ENCODE measurements around the gene RASSF3.
"Not testable (repeated sequence)": the region's sequence is repeated elsewhere in the genome, so short reads cannot be mapped to it uniquely, and the experiment has no call there.

RASSF3 gene

DNA sequence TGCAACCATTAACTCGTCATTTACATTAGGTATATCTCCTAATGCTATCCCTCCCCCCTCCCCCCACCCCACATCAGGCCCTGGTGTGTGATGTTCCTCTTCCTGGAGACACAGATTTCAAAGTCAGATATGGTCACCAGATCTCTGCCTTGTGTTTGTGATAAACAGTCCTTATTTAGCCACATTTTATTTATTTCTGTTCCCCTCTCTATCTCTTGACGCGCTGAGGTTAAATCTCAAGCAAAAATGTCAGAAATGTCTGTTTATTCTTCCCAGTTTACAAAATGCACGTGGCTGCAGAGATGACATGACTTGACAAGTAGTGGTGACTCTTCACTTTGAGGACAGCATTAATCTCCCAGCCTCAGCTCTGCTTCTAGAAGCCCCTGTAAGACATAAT is 11.5 kb upstream of the RASSF3 start:
- no peak for DNase-seq

DNA sequence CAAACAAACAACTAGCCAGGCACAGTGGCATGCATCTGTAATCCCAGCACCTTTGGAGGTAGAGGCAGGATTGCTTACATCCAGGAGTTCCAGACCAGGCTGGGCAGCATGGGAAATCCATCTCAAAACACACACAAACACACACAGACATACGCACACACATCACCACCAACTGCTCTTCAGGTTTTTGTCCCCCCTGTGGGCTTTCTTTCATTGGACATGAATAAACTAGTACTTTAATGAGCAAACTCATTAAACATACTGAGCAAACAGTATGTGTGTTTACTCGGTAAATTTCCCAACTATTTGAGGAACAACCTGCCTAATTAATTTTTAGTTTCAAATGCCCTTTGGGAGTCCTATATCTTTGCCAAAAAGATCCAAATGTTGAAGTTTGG is 10.1 kb upstream of the RASSF3 start:
- DNase-seq = no peak

- DNase-seq = no peak
These were observed 7.0 kb upstream of the RASSF3 start for GRCh38 chr12:64603183-64603841.

DNA sequence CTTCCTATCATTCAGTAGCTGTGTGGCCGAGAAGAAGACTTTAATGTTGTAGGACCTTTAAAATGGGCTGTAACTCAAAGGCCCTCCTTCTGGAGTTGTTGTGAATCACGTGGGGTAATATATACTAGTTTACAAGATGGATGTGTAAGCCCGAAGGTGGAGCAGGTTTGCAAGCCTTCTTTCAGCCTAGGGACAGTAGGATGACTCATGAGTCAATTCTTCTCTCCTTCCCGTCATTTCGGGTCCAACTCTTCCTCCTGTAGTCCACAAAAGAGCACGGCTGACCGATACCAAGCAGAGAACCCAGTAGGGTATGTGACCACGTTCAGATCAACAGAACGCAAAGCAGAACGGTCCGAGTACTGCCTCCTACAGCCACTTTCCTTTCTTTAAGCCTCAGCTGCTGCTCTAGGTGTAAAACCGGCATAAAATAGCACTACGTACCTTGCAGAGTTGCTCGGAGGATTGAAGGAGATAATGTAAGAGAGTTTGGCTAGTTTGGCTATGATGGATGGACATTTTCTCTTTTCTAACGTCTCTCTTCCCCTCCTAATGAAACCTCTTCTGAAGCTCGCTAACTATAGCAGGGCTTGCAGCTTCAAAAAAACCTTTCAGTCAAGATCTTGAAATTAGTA is 1.3 kb upstream of the RASSF3 start:
- peak; percentile 64 for DNase-seq

GRCh38 chr12:64609536-64610078 is 688 bp upstream of the RASSF3 start:
- DNase-seq = peak; percentile 12

- peak; percentile 78 for DNase-seq
These were observed 505 bp downstream of the RASSF3 start for GRCh38 chr12:64610660-64611340.

- DNase-seq = peak; percentile 36
These were observed 1.3 kb downstream of the RASSF3 start for GRCh38 chr12:64611341-64612284.

GRCh38 chr12:64612843-64613242 is 2.5 kb downstream of the RASSF3 start:
- no peak for DNase-seq

DNA sequence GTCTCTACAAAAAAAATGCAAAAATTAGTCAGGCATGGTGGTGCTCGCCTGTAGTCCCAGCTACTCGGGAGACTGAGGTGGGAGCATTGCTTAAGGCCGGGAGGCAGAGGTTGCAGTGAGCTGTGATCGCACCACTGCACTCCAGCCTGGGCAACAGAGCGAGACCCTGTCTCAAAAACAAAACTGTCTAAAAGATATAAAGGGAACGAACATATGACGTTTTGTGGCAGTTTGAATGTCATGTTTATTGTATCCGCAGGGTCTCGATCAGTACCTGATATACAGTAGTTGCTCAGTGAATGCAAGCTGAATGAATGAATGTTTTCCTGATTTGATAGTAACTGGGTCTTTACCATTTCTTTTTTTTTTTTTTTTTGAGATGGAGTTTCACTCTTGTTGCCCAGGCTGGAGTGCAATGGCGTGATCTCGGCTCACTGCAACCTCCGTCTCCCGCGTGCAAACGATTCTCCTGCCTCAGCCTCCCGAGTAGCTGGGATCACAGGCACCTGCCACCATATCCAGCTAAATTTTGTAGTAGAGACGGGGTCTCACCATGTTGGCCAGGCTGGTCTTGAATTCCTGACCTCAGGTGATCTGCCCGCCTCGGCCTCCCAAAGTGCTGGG is 3.6 kb downstream of the RASSF3 start:
- not testable (repeated sequence) for DNase-seq

DNA sequence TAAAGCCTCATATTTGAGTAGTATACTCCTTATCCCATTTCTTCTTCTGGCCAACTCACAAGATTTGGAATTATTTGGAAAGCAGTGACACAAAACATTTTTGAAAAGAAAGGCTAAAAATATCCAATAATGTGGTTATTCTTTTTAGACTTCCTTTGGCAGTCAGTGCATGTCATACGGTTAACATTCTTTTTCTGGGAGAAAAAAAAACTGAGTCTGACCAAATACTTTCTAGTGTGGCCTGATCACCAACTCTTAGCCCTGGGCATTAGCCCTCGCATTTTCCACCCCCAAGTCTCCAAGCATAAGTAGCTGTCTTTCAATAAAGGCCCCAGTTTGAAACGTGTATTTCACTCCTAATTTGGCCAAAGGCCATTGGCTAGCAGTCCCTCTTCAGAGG is 5.9 kb downstream of the RASSF3 start:
- no peak for DNase-seq

DNA sequence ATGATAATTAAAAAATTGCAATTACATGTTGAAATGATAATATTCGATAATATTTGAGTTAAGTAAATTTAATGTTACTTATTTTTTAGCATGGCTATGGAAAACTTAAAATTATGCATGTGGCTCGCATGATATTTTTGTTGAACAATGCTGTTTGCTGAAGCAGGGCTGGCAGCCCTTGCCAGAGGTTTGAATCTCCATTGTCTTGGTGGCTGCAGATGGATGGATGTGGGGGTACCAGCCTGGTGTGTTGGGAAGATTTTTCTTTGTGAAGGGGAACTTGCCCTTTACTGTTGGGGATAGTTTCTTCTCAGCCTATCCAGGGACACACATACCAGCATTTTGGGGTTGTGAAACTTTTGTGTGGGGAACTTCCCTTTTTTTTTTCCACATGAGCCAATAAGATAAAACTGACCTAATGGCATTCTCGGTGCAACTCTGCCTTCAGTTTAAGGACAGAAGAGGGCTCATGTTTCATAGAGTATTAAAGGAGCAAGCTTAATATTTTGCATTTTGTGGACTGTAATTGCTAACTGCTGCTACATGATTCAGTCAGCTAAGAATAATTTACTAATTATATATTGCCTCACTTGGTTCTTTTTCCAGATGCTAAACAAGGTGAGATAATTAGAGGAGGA is 8.8 kb downstream of the RASSF3 start:
- DNase-seq = no peak

DNA sequence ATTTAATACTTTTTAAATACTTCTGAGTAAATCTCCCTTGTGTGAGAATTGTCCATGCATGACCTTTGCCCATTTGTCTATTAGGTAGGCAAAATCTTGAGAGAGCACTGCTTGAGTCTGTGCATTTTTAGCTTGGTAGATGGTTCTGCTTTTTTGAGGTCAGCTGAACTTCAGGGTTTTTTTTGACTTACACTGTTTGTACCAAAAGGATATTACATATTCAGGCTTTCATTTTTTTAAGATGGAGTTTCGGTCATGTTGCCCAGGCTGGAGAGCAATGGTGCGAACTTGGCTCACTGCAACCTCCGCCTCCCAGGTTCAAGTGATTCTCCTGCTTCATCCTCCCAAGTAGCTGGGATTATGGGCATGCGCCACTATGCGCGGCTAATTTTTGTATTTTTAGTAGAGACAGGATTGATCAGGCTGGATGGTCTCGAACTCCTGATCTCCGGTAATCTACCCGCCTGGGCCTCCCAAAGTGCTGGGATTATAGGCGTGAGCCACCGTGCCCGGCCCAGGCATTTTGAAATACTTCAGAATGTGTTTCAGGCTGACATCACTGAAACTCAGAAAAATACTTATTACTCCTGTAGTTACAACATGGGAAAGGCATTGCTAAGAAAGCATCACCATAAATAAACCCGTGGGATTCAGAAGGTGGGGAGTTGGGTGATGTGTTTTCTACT is 11.1 kb downstream of the RASSF3 start:
- DNase-seq = no peak

DNA sequence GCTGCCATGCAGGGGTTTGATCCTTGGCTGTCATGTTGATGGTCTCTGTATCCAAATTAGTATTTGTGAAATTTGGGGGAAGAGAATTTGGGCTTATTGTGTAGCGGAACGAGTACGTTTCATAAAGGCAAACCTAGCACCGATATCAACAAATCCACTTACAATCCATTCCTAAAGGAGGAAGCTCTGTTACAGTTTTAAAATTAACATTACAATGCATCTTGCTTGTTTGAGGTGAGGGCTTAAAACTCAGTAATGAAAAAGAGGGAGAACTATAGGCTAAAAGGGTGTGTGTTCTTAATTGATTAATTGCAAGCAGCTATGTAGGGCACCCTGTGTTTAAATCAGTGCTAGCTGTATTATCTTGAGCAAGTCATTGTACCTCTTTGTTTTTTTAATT is 13.7 kb downstream of the RASSF3 start:
- no peak for DNase-seq

DNA sequence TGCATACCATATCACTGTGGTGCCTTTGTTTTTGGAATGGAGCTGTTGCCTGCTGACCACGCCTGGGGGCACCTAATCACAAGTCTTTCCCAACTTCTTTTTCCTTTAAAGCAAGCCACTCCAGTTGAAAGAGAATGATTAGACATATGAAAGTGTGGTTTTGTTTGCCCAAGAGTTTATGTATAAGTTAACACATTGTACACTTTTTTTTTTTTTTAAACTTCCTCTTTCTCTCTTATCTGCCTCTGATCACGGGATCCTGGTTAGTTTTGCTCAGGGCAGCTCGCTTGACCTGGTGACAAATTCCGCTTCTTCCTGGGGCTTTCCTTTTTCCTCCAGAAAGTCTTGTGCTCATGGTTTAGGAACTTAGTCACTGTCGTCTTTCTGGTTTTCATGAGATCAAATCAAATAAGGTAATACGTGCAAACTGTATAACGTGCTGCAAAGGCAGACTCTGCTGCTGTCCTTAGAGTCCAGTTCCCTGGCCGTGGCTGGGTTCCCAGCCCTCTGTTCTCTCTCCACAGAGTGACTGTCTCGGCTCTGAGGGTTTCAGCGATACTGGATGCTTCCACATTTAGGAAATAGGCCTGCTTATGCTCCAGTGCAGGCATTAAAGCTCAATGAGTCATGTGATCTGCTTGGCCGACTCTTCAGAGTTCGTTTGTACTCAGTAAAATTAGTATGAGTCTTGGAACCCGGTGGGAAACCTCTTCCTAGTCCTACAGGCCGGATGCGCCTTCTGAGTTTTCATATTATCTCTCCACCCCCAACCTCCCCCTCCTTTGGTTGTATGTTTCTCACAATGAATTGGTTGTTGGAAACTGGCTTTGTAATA is 15.2 kb downstream of the RASSF3 start:
- peak; percentile 36 for DNase-seq

- not testable (repeated sequence) for DNase-seq
These were observed 16.3 kb downstream of the RASSF3 start for GRCh38 chr12:64626588-64626987.

GRCh38 chr12:64627771-64628170 is 17.5 kb downstream of the RASSF3 start:
- no peak for DNase-seq

- DNase-seq = peak; percentile 34
These were observed 20.9 kb downstream of the RASSF3 start for GRCh38 chr12:64631197-64631596.

DNA sequence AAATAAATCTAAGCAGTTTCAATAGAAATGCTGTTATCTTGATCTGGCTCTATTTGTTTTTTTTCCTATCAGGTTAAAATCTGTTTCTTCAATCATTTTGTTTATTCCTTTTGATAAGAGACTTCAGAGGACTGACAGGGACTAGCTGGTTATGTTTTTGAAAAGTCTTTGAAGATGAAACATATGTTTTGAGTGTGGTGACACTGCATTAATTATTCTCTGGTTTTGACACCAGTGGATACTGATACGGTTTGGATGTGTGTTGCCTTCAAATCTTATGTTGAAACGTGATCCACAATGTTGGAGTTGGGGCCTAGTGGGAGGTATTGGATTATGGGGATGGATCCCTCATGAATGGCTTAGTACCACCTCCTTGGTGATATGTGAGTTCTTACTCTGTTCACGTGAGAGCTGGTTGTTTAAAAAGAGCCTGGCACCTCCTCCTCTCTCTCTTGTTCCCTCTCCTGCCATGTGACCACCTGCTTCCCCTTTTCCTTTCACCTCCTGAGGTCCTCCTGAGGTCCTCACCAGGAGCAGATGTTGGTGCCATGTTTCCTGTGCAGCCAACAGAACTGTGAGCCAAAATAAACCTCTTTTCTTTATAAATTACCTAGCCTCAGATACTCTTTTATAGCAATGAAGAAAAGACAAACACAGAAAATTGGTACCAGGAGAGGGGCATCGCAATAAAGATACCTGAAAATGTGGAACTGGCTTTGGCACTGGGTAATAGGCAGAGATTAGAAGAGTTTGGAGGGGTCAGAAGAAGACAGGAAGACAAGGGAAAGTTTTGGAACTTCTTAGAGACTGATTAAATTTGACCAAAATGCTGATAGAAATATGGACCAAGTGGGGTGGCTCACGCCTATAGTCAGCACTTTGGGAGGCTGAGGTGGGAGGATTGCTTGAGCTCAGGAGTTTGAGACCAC is 23.0 kb downstream of the RASSF3 start:
- DNase-seq = no peak

- DNase-seq = peak; percentile 67
These were observed 23.6 kb downstream of the RASSF3 start for GRCh38 chr12:64633940-64634337.
